Measurements from ENCODE around the gene IER5L.

DNA sequence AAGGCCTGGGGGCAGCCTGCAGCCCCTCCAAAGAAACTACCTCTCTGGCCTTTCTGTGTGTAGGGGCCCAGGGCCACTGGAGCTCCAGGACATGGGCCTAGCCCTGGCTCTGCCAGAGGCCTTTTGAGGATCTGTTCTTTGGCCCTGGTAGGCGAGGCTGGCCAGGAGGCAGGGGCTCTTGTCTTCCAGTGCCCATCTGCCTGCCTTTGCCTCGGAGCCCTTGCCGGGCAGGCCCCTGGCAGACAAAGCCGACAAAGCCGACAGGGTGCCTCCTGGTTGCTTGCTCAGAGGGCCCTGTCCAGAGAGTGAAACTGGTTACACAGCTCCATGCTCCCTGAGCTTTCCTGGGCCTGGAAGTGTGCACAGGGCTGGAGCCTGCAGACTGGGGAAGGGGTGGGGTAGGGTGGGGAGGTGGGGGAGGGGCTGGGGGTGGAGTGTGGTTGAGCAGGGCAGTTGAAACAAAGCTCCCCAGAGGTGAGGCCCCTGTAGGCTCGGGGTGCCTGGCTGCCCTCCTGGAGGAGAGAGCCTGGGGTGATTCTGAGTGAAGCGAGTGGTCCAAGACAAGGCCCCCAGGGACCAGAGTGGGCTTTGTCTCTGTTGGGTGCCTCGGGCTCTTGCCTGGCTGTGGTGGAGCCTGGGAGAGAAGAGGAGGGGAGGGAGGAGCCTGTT lies 37.5 kb downstream of the IER5L start:
- no peak for TF ChIP-seq USF2 (CRISPR knock-in tag; IDR thresholded peaks at IDR 0.05)
- no peak for TF ChIP-seq CTCF (IDR thresholded peaks at IDR 0.05)
